ENCODE data around the gene PIP5K1A.

Gene PIP5K1A

DNA sequence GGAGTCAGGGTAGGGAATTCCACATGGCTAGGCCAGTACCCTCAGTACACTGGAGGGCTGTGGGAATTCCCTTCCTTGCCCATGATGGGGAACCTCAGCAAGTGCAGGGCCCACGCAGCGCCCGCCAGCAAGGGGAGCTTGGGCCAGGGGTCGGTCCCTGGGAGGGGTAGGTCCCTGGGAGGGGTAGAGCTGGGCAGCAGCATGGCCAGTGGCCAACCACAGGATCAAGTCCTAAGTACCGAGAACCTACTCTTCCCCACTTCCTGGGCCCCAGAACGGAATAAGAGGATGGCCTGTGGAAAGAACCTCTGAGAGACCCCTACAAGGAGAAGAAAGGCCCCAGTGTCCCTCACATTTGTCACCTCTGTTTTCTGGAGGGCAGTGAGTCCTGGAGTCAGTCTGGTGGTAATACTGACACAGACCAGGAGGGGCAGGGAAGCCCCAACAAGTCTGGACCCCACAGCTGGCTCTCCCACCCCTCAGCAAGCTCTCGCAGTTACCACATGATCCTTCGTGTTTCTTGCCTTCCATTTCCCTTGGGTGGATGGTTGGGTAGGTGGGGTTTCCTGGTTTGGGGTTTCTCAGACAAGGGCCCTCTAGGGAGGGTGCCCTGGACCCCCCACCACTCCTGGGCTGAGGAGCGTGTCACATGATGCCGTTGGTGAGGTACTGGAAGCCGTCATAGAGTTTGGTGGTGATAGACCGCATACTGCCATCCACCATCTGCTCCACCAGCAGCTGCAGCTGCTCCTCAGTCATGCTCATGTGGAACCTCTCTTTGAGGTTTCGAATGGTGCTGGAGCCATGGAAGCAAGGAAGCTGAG, 94.1 kb downstream of the PIP5K1A start:
- H3K4me2 ChIP-seq, result peak overlapping the region; percentile 4 to 94 (median 87)
- peak overlapping the region in 2 of 10 experiments; percentile 13 to 18; a peak in 3 of 20 replicates for H3K4me3 ChIP-seq
- peaks cover 85 to 97% (median 95%) of the 10 kb centered on the region in 11 experiments for H3K36me3 ChIP-seq
- no peaks in the 10 kb centered on the region for H3K9me3 ChIP-seq (replicated peaks in 1 of 11)
- TF ChIP-seq Cebpa-rat (IDR thresholded peaks at IDR 0.05), result peak in 1 of 11 experiments; percentile 73; a peak in 2 of 22 replicates
- peak overlapping the region in 10 of 11 experiments; percentile 2 to 92 (median 78); a peak in 19 of 22 replicates for H3K27ac ChIP-seq
- H4K20me1 ChIP-seq, result peaks cover 31 to 85% (median 48%) of the 10 kb centered on the region in 11 experiments; a peak in 21 of 22 replicates
- peaks cover 50 to 79% (median 76%) of the 10 kb centered on the region in 10 experiments for H3K4me1 ChIP-seq
- H3K27me3 ChIP-seq, result no peaks in the 10 kb centered on the region
- peak overlapping the region; percentile 18 to 77 (median 54); a peak in 19 of 22 replicates for H3K9ac ChIP-seq

- no peak for TF ChIP-seq Cebpa-rat (IDR thresholded peaks at IDR 0.05)
- Histone ChIP-seq H3K27me3 (no peaks in the 10 kb centered on the region), H3K4me3 (peak overlapping the region in 2 of 10 experiments; percentile 9 to 14; a peak in 5 of 20 replicates), H3K9me3 (replicated peaks in 1 of 11) (no peaks in the 10 kb centered on the region), H3K36me3 (peaks cover 85 to 97% (median 95%) of the 10 kb centered on the region in 11 experiments), H3K4me2 (peak overlapping the region; percentile 4 to 94 (median 85); a peak in 21 of 22 replicates), H3K4me1 (peaks cover 50 to 75% (median 73%) of the 10 kb centered on the region in 10 experiments), H4K20me1 (peaks cover 24 to 78% (median 41%) of the 10 kb centered on the region in 11 experiments; a peak in 21 of 22 replicates), H3K9ac (peak overlapping the region; percentile 18 to 74 (median 54); a peak in 19 of 22 replicates), H3K27ac (peak overlapping the region in 10 of 11 experiments; percentile 19 to 92 (median 78); a peak in 18 of 22 replicates)
These were observed 94.7 kb downstream of the PIP5K1A start for GRCh38 chr1:151293093-151293492.

- TF ChIP-seq Cebpa-rat (IDR thresholded peaks at IDR 0.05), result no peak
- Histone ChIP-seq H3K9ac (peak overlapping the region in 6 of 11 experiments; percentile 20 to 74 (median 39); a peak in 4 of 22 replicates), H3K4me2 (peak overlapping the region in 8 of 11 experiments; percentile 67 to 94 (median 87); a peak in 15 of 22 replicates), H3K4me3 (no peak overlapping the region), H3K36me3 (peaks cover 85 to 97% (median 95%) of the 10 kb centered on the region in 11 experiments), H3K4me1 (peaks cover 33 to 57% (median 55%) of the 10 kb centered on the region in 10 experiments), H3K27me3 (no peaks in the 10 kb centered on the region), H3K9me3 (replicated peaks in 1 of 11) (no peaks in the 10 kb centered on the region), H4K20me1 (peaks cover 8 to 60% (median 23%) of the 10 kb centered on the region in 11 experiments; a peak in 16 of 22 replicates), H3K27ac (peak overlapping the region in 5 of 11 experiments; percentile 79 to 92 (median 88); a peak in 5 of 22 replicates)
These were observed 96.5 kb downstream of the PIP5K1A start for GRCh38 chr1:151294742-151295462.
